ENCODE data around the gene ARVCF.

The ARVCF gene

DNA sequence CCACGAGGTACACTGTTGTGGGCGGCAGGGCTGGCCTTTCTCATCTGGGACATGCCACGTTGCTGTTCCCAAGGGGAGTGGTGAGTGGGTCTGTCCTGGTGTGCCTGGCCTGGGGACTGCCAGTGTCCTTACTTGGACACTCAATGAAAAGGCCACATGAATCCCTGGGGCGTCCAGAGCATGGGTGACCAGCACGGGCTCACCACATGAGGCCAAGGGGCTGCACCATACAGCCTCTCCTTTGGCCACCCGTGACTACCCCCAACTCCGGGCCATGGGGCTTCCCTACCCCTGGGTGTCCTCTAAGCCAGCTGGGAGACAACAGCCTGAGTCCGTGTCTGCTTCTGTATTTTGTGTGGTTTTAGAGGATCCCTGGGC lies 54.8 kb downstream of the ARVCF start:
- DNase-seq (ENCODE audit: low spot score) = no peak

DNA sequence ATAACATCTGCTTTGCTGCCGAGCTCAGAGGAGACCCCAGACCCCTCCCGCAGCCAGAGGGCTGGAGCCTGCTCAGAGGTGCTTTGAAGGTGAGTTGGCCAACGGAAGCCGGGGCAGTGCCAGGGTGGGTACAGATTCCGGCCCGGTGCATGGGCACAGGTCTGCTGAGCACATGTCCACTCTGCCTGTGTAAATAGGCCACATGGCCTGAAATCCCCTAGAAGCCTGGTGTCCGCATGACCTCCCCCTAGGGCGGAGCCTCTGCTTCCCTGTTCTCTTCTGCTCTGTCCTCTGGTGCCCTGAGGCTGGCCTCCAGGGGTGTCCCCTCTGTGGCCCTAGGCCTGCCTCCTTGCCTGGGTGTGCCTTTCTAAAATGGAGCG lies 55.4 kb downstream of the ARVCF start:
- DNase-seq (ENCODE audit: low spot score) = no peak

DNA sequence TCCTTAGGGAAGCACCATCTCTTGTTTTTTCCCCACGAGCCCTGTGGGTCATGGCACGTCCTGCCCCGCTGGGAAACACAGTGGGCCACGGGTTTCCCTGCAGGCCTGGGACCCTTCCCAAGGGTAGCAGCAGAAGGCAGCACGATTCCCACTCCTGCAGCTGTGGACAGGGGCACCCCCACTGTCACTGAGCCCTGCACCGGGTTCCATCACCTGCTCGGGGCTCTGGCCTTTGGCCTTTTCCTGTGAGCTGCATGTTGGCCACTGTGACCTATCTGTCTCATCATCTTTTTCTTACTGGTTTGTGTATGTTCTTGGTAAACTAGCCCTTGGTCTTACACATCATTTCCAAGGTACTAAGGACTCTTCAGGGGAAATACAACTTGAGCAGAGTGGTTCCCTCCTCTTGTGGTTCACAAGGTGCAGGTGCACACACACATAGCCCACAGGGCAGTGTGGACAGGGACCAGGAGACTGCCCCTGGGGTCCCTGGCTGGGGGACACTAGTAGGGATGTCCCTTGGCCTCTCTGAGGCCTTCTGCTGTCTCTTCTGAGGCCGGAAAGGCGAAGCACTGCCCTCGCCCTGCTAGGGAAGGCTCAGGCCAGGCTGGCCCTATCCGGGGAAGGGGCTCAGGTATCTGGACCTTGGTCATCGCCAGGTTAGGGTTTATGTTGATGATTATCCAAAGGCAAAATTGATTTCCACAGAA lies 56.0 kb downstream of the ARVCF start:
- DNase-seq (ENCODE audit: low spot score) = no peak

DNA sequence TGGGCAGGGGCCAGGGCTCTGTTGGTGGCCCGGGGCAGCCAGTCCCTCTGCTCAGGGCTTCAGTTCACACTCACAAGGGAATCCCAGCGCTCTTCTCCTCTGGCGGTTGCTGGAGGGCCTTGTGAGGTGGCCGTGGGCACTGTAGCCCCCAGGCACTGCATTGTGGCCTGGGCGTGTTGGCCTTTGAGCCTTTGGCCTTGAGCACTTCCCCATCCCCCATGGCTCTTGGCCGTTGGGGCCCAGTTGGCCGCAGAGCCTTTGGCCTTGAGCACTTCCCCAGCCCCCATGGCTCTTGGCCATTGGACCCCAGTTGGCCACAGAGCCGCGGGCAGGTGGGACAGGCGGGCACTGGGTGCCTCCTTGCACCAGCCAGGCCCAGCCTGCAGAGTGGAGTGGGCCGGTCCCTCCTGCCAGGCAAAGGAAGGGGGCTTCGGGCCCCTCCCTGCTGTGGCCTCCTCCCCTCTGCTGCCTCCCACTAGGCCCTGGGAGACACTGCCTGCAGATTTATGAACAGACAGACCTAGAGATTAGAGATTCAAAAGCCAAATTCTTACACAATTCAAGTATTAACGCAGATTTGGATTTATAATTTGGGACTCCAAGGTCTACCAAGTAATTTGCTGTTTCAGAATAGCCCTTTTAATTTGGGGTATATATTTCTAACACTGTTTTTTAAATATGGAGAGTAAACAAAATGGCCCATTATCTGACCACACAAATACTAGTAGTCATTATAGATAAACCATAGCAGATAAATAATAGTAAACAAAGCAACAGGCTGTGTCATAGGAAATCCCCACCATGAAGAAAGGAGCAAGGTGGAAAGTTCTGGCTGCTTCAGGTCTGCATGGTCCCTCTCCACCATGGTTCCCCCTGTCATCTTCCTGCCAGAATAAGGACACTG lies 56.8 kb downstream of the ARVCF start:
- no peak for DNase-seq (ENCODE audit: low spot score)

DNA sequence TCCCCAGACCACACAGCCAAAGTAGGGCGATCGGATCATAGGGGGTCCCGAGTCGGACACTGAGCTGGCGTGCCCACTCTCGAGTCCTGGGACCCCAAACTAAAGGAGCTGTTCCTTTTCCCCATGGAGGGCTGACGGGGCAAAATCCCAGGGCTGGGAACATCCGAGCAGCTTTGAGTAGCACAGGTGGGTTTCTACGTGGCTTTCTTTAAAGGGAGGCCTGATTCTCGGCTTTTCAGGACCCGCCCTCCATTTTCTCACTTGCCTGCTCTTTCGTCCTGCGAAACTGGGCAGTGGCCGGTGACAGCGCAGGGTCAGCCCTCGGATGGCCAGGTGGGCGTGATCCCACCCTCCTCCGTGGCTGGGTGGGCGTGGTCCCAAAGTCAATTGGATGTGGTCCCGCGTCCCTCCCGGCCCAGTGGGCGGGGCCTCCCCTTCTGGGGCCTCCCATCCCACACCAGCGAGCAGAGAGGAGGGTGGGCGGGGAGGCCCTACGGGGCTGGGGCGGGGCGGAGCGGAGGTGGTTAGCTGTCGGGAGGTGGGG lies 57.5 kb downstream of the ARVCF start:
- peak; percentile 19 for DNase-seq (ENCODE audit: low spot score)

DNA sequence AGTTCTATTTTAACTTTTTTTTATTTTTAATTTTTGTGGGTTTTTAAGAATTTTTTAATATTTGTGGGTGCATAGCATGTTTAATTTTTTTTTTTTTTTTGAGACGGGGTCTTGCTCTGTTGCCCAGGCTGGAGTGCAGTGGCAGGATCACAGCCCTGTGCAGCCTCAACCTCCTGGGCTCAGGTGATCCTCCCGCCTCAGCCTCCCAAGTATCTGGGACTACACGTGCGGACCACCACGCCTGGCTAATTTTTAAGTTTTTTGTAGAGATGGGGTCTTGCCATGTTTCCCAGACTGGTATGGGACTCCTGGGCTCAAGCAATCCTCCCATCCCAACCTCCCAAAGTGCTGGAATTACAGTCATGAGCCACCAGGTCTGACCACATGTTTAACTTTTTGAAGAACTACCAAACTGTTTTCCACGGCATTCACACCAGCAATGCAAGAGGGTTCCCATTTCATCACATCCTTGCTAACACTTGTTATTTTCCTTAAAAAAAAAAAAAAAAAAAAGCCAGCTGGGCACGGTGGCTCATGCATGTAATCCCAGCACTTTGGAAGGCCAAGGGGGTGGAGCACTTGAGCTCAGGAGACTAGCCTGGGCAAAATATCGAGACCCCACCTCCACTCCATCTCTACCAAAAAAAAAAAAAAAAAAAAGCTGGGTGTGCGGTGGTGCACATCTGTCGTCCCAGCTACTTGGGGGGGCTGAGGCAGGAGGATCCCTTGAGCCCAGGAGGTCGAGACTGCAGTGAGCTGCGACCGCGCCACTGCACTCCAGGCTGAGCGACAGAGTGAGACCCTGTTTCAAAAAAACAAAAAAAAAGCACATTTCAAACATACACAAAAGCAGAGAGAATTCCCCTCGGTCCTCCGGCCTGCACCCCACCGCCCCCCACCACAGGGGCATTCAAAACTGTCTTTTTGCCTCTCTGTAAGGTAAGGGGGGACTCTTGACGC lies 58.3 kb downstream of the ARVCF start:
- DNase-seq (ENCODE audit: low spot score) = peak; percentile 35

DNA sequence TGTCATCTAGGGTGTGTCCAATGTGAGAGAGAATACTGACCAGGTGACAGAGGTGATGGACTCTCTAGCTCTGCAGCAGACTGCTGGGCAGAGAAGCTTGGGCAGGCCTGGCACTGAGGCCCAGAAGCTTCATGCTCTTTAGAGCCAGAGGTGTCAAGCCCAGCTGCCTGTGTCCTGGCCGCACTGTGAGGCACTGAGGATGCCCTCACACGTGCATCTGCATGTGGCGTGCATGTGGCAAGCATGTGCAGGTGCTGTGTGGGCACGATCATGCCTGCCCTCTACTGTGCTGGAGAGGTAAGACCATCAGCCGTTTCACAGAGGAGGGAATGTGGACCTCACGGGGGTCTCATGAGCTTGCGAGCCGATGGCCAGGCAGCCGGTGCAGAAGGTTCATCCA lies 59.2 kb downstream of the ARVCF start:
- peak; percentile 1 for DNase-seq (ENCODE audit: low spot score)

DNA sequence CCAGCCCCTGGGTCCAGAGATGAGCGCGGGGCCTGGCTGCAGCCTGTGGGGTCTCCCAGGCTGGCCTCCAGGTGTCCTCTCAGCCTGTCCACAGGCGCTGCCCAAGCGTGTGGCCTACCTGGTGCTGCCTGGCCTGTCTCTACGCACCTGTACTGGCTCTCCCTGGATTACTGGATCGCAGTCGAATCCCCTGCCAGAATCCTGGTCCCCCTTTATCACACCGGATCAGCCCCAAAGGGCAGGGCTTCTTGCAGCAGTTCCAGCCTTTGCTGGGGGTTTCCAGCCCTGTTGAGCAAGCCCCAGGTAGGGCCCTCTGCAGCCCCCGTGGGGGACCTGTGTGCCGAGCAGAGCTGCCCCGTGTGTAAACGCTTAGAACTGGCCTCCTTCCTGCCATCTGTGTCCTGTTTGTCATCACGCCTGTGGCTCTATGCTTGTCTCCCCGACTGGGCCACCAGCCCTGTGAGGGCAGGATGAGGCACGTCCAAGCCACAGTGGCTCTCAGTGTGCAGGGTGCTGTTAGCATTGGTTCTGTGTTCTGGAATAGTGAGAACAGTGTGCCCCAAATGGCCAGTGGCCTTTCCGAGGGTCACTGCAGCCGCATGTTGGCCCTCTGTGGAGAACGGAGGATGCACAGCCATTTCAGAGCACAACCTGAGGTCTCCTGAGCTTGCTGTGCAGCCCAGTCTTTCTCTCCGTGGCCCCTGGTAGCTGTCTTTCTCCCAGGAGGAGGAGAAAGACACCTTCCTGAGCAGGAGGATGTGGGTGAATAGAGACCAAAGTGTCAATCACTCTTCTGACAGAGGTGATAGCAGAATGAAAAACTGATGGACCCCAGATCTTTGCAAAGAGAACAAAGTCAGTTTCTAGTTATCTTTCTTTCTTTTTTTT lies 61.1 kb downstream of the ARVCF start:
- DNase-seq (ENCODE audit: low spot score) = peak; percentile 3

DNA sequence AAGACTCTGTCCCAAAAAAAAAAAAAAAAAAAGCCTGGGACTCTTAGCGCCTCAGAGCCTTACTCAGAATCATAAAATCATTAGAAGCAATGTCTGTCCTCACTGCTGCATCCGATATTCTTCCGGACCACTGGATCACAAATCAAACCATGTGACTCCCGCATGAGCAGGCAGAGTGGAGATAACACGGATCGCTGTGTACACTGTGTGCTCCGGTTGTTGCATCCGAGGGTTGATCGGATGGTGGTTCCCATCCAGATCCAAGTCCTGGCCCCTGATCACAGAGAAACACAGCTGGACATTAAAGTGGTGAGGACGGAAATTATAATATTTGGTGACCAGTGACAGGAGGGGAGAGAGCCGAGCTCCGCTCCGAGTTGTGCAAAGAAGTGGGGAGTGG lies 65.3 kb downstream of the ARVCF start:
- peak; percentile 1 for DNase-seq (ENCODE audit: low spot score)

DNA sequence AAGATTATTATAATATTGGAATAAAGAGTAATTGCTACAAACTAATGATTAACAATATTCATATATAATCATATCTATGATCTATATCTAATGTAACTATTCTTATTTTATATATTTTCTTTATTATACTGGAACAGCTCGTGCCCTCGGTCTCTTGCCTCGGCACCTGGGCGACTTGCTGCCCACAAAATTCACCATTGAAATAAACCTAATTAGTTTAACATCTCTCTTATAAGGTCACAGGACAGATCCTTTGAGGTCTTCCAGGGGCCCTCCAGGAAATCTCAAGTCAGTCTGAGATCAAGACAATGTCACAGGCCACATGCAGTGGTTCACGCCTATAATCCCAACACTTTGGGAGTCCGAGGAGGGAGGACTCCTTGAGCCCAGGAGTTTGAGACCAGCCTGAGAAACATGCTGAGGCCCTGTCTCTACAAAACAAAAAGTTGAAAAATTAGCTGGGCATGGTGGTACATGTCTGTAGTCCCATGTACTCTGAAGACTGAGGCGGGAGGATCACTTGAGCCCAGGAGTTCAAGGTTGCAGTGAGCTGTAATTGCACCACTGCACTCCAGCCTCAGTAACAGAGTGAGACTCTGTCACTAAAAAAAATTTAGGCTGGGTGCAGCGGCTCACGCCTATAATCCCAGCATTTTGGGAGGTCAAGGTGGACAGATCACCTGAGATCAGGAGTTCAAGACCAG lies 68.4 kb downstream of the ARVCF start:
- no peak for DNase-seq (ENCODE audit: low spot score)

DNA sequence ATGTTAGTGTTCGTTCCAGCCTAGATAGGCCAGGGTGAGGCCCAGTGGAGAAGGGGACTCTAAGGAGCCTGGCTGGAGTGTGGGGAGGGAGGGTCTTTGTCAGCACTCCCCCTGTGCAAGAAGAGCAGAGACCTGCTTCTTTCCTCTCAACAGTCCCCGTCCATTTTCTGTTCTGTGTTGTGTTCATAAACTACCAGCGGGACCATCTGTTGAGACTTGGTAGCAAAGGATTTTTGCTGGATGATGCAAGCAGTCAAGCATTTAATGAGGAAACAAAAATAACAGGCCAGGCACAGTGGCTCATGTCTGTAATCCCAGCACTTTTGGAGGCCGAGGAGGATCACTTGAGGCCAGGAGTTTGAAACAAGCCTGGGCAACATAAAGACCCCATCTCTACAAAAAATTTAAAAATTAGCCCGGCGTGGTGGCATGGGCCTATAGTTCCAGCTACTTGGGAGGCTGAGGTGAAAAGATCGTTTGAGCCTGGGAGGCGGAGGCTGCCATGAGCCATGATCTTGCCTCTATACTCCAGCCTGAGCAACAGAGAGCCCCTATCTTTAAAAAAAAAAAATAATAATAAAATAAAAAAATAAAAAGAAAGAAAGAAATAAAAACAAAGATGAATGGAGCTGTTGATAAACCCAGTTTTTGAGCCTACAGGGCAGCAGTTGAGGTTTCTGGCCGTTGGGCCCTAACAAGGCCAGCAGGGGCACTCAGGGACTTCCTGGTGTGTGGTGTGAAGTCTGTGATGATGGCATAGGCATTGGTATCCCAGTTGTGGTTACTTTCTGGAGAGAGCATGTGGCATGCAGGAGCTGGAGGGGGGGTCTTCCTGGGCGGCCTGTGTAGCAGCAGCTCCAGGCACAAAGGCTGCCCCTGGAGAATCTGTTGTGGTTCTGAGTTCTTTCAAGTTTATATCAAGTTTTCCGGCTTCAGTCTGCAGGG lies 73.3 kb downstream of the ARVCF start:
- peak; percentile 76 for DNase-seq (ENCODE audit: low spot score)

DNA sequence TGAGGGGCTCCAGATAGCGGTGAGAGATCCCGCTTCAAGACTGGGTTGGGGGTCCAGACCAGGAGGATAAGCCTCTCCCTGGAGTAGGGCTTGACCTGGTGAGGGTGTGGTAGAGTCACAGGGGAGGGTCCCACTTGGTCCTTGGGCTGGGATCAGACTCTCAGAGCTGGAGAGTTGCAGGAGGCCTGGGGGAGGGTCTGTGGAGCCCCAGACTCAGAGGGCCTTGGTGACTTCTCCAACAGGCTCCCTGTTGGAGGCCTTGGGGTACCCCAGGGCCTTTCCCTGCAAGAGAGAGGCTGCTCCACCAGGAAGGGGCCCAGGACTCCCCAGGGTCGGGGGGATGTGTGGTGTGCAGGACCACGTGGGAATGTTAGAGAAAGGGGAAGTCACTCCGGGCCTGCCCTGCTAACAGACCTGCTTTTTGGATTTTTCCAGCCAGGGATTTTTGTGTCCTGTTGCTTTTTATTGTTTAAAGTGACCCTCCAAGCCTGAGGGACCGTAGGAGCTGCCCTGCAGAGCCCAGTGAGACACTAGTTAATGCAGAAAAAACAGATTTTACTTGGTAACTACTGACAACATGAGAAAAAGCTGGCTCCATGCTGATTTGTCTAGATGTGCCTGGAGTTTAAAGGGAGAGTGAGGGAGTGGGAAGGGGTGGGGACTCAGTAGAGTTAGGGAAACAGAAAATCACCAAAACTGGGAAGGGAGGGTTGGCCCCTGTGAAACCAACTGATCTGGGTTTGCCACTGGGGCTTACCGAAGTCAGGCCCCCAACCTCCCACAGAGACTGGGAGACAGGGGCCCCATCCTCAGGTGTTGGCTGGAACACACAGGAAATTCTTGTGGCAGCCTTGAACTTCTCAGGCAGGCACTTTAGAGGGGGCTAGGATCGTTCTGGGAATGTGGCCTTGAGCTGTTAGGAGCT lies 74.2 kb downstream of the ARVCF start:
- DNase-seq (ENCODE audit: low spot score) = peak; percentile 81

DNA sequence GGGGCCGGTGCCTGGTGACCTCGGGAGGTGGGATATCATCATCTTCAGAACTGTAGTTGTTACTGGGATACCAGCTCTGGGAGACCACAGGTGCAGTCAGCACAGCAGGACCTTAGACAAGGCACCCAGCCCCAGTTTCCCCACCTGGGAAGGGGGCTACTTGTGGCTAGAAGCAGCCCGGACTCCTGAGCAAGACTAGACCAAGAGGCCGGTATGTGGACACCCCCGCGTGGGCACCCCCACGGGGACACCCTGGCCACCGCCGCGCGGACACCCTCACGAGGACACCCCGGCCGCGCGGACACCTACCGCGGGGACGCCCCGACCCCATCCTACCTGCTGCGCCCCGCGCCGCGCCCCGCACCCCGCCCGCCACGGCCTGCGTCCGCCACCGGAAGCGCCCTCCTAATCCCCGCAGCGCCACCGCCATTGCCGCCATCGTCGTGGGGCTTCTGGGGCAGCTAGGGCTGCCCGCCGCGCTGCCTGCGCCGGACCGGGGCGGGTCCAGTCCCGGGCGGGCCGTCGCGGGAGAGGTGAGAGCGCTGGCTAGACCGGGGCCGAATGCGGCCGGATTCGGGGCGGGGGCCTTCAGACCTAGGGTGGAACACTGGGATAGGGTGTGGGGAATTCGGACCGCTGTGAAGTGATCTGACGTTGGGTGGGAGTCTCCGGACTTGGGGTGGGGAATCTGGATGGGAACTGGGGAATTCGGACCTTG lies 75.1 kb downstream of the ARVCF start, which contains the start of the genes COMT and TXNRD2:
Gene COMT, plus strand, starts transcription at position 408 of the 718 bp plus-strand sequence. CDS start 20,755 bp downstream, outside the sequence.
Gene TXNRD2, minus strand, starts transcription at position 454 of the 718 bp plus-strand sequence. Its CDS starts 15 bp downstream, at position 439.
- DNase-seq (ENCODE audit: low spot score) = peak; percentile 92

DNA sequence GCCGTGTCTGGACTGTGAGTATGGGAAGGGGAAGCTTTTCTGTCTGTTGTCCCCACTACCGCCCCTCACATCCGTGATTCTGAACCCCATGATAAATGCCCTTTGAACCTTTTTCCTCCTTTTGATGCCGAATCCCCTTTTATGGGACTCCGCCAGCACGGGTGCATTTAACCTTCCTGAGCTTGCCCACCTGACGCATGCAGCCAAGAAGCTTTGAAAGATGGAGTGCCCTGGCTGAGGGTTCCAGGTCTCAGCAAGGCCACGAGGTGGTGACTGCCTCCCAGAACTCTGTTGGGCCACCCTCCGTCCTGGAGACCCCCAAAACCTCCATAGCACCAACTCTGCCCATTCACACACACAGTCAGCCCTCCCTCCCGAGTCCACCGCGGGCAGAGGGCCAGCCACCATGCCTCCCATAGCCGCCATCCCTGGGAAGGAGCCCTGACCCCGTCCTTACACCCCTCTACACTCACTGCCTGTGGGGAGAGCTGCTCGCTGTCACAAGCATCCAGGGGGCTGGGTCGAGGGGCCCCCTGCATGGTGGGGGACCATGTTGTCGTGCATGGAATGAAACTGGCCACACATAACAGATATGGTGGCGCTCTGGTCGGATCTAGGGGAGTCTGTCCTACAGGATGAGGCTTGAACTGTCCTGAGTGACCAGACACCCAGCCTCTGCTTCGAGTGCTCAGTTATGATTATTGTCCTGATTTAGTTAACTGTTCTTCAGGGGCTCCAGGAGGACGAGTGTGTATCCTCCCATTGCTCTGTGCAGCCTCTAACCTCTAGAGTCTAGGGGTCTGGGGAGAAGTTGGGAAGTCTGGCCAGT lies 75.9 kb downstream of the ARVCF start:
- DNase-seq (ENCODE audit: low spot score) = peak; percentile 27

DNA sequence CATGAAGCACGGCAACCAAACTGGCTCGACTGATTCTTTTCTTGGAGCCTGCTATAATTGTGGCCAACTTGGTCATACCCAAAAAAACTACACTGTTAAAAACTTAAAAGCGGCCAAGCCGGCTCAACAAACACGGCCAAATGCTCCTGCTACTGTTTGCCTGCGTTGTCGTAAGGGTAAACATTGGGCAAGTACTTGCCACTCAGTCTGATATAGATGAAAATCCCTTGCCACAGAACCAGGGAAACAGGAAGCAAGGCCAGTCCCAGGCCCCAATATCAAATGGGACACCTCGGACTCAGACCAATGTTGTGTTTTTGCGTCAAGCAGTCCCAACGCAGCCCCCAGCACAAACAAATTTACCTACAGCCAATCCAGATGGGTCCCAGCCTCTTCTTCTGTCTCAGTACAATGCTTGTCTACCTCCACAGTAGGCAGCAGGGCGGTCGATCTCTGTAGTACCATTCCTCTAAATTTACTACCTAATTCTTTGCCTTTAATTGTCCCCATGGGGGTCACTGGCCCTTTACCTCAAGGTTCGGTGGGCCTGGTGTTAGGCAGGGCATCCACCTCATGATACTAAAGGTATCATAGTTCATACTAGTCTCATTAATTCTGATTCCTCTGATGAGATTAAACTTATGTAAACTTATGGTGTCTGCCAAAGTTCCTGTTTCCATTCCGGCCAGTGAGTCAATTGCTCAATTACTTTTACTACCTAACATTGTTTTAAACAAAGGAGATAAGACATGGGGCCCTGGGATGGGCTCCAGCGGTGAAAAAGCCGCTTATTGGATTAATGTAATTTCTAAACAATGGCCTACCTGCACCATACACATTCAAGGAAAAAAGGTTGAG lies 78.8 kb downstream of the ARVCF start:
- no peak for DNase-seq (ENCODE audit: low spot score)

Measured in AG08396 (cell line).